GM23338 (cell line): ENCODE measurements around the gene AQP11. TPM values are rescaled to one million over a fixed set of nuclear protein-coding genes. Genes with fewer than 3 reads are reported as not detected.

Experiments
- ATAC-seq: fragments of 200-7000 bp; cut with Tn5 transposase; 3 replicates; pipeline ENCODE4 v1.9.1; 2020
- DNase-seq: peaks from one replicate; pipeline ENCODE4 v3.0.0-alpha.2; 2015; ENCODE audit warnings: low spot score
- H2AFZ ChIP-seq: fragments of 200-600 bp; sonication (generic); 2 replicates; pipeline ENCODE4 v1.8.0; 2016; ENCODE audit warnings: antibody characterized with exemption, mild to moderate bottlenecking, moderate library complexity
- H3F3A ChIP-seq: fragments of 200-600 bp; sonication (generic); replicated peaks from 2 replicates; pipeline ENCODE4 v1.8.0; 2017; ENCODE audit warnings: antibody characterized with exemption, mixed run types, low read depth
- H3K27ac ChIP-seq: fragments of 200-600 bp; sonication (generic); 2 replicates; pipeline ENCODE4 v1.6.1; 2016; ENCODE audit warnings: low read depth
- H3K27me3 ChIP-seq: fragments of 200-600 bp; sonication (generic); 2 replicates; pipeline ENCODE4 v1.8.0; 2016; ENCODE audit warnings: mild to moderate bottlenecking, mixed run types, moderate library complexity; ENCODE audit not compliant: insufficient read depth
- H3K36me3 ChIP-seq: fragments of 200-600 bp; sonication (generic); 2 replicates; pipeline ENCODE4 v1.8.0; 2016; ENCODE audit warnings: mild to moderate bottlenecking; ENCODE audit not compliant: insufficient read depth
- H3K4me1 ChIP-seq: fragments of 200-600 bp; sonication (generic); 2 replicates; pipeline ENCODE4 v1.8.0; 2016; ENCODE audit warnings: mild to moderate bottlenecking, moderate library complexity; ENCODE audit not compliant: insufficient read depth
- H3K4me2 ChIP-seq: fragments of 200-600 bp; sonication (generic); 2 replicates; pipeline ENCODE4 v1.7.1; 2017; ENCODE audit warnings: mixed run types
- H3K4me3 ChIP-seq: fragments of 200-600 bp; sonication (generic); 2 replicates; pipeline ENCODE4 v1.6.1; 2016; ENCODE audit warnings: mixed run types
- H3K79me2 ChIP-seq: fragments of 200-600 bp; sonication (generic); replicated peaks from 2 replicates; pipeline ENCODE4 v1.8.0; 2017; ENCODE audit warnings: mild to moderate bottlenecking; ENCODE audit not compliant: insufficient read depth
- H3K9me2 ChIP-seq: fragments of 200-600 bp; sonication (generic); 2 replicates; pipeline ENCODE4 v1.8.0; 2017; ENCODE audit not compliant: insufficient read depth
- H4K20me1 ChIP-seq: fragments of 200-600 bp; sonication (generic); replicated peaks from 2 replicates; pipeline ENCODE4 v1.8.0; 2017; ENCODE audit warnings: mild to moderate bottlenecking; ENCODE audit not compliant: insufficient read depth
- H3K27ac Mint-ChIP-seq: 2 replicates; pipeline ENCODE4 v1.8.0; 2020; ENCODE audit warnings: inconsistent platforms, mild to moderate bottlenecking, moderate library complexity, mixed read lengths
- H3K27me3 Mint-ChIP-seq: 3 replicates; pipeline ENCODE4 v1.8.0; 2022; ENCODE audit warnings: low read depth, mild to moderate bottlenecking, moderate library complexity, mixed read lengths, inconsistent platforms; ENCODE audit not compliant: insufficient read depth, poor library complexity
- H3K36me3 Mint-ChIP-seq: 3 replicates; pipeline ENCODE4 v1.8.0; 2021; ENCODE audit warnings: low read depth, mild to moderate bottlenecking, inconsistent platforms, moderate library complexity, mixed read lengths
- H3K4me1 Mint-ChIP-seq: 3 replicates; pipeline ENCODE4 v1.8.0; 2020; ENCODE audit warnings: mild to moderate bottlenecking, inconsistent platforms, mixed read lengths
- H3K4me3 Mint-ChIP-seq: 3 replicates; pipeline ENCODE4 v1.8.0; 2021; ENCODE audit warnings: moderate library complexity, mild to moderate bottlenecking, inconsistent platforms, mixed read lengths
- H3K9me3 Mint-ChIP-seq: 3 replicates; pipeline ENCODE4 v1.8.0; 2020; ENCODE audit warnings: moderate library complexity, mild to moderate bottlenecking, inconsistent platforms, mixed read lengths
- EZH2 ChIP-seq: fragments of 200-600 bp; sonication (generic); IDR thresholded peaks from one replicate; pipeline ENCODE4 v1.8.0; 2017; ENCODE audit warnings: antibody characterized with exemption, mild to moderate bottlenecking, low read depth; ENCODE audit not compliant: unreplicated experiment
- EZH2phosphoT487 ChIP-seq: fragments of 200-600 bp; sonication (generic); IDR thresholded peaks from one replicate; pipeline ENCODE4 v1.8.1; 2018; ENCODE audit warnings: antibody characterized with exemption; ENCODE audit not compliant: unreplicated experiment
- JUNB ChIP-seq: IDR thresholded peaks from one replicate; pipeline ENCODE4 v1.6.1; 2016; ENCODE audit warnings: antibody characterized with exemption; ENCODE audit not compliant: unreplicated experiment
- NANOG ChIP-seq: IDR thresholded peaks from 2 replicates; pipeline ENCODE4 v1.6.1; 2016; ENCODE audit warnings: antibody characterized with exemption, borderline replicate concordance
- POLR2AphosphoS5 ChIP-seq: IDR thresholded peaks from 2 replicates; pipeline ENCODE4 v1.6.1; 2016; ENCODE audit warnings: antibody characterized with exemption, low read depth
- ZNF114 ChIP-seq: fragments of 250-450 bp; sonication (Bioruptor Pico); IDR thresholded peaks from 2 replicates; pipeline ENCODE4 v1.5.0; 2020; ENCODE audit warnings: mild to moderate bottlenecking, moderate library complexity
- ZNF331 ChIP-seq: fragments of 250-450 bp; sonication (Bioruptor Pico); IDR thresholded peaks from 2 replicates; pipeline ENCODE4 v1.5.0; 2020; ENCODE audit warnings: low read depth, mild to moderate bottlenecking, moderate library complexity
- polyA plus RNA-seq: library from polyadenylated mRNA; unstranded; fragments of >200 nt; fragmentation: Nextera tagmentation; extraction: Ambion mirVana; gene quantifications from 2 replicates; pipeline ENCODE4 v1.2.1, GENCODE V29; 2016
- total RNA-seq: library from RNA; depleted of rRNA; stranded (reverse); fragments of >200 nt; shearing (Covaris generic); gene quantifications from 2 replicates; pipeline ENCODE4 v1.2.3, GENCODE V29; 2014
- TF ChIP-seq, protein P1 (sequence below): fragments of 250-450 bp; sonication (Bioruptor Pico); IDR thresholded peaks from 2 replicates; pipeline ENCODE4 v1.5.0; 2020; ENCODE audit warnings: mild to moderate bottlenecking, moderate library complexity
- TF ChIP-seq, protein P2 (sequence below), 2 experiments: fragments of 200-600 bp in 1 of 2; sonication (generic) in 1 of 2; conservative IDR thresholded peaks; 2 replicates each; pipeline versions ENCODE4 v1.5.1 to v1.6.1; 2016 to 2017; ENCODE audit warnings: antibody characterized with exemption in 2 of 2, low read depth in 2 of 2, mild to moderate bottlenecking in 2 of 2, moderate library complexity in 1 of 2
- TF ChIP-seq, protein P3 (sequence below): IDR thresholded peaks from one replicate; pipeline ENCODE4 v1.6.1; 2018; ENCODE audit warnings: antibody characterized with exemption; ENCODE audit not compliant: unreplicated experiment

AQP11 gene
- total and polyA plus RNA-seq, 2 experiments from 2014 or later = 1.8 to 3.4 TPM

DNA sequence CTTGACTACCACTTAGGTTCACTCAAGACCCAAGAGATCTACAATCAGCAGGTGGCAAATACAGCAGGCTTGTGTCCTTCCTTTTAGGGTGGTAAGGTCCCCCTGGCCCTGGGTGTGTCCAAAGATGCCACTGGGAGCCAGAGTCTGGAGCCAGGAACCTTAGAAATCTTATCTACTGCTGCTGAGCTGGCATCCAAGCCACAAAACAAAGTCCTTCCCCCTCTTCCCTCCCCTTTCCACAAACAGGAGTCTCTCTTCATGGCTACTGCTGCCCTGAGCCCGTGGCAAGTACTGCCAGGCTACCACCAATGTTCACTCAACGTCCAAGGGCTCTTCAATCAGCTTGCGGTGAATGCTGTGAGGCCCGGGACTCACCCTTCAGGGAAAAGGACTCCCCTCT lies 21.4 kb upstream of the AQP11 start (continued):
- TF ChIP-seq, protein P1, sequence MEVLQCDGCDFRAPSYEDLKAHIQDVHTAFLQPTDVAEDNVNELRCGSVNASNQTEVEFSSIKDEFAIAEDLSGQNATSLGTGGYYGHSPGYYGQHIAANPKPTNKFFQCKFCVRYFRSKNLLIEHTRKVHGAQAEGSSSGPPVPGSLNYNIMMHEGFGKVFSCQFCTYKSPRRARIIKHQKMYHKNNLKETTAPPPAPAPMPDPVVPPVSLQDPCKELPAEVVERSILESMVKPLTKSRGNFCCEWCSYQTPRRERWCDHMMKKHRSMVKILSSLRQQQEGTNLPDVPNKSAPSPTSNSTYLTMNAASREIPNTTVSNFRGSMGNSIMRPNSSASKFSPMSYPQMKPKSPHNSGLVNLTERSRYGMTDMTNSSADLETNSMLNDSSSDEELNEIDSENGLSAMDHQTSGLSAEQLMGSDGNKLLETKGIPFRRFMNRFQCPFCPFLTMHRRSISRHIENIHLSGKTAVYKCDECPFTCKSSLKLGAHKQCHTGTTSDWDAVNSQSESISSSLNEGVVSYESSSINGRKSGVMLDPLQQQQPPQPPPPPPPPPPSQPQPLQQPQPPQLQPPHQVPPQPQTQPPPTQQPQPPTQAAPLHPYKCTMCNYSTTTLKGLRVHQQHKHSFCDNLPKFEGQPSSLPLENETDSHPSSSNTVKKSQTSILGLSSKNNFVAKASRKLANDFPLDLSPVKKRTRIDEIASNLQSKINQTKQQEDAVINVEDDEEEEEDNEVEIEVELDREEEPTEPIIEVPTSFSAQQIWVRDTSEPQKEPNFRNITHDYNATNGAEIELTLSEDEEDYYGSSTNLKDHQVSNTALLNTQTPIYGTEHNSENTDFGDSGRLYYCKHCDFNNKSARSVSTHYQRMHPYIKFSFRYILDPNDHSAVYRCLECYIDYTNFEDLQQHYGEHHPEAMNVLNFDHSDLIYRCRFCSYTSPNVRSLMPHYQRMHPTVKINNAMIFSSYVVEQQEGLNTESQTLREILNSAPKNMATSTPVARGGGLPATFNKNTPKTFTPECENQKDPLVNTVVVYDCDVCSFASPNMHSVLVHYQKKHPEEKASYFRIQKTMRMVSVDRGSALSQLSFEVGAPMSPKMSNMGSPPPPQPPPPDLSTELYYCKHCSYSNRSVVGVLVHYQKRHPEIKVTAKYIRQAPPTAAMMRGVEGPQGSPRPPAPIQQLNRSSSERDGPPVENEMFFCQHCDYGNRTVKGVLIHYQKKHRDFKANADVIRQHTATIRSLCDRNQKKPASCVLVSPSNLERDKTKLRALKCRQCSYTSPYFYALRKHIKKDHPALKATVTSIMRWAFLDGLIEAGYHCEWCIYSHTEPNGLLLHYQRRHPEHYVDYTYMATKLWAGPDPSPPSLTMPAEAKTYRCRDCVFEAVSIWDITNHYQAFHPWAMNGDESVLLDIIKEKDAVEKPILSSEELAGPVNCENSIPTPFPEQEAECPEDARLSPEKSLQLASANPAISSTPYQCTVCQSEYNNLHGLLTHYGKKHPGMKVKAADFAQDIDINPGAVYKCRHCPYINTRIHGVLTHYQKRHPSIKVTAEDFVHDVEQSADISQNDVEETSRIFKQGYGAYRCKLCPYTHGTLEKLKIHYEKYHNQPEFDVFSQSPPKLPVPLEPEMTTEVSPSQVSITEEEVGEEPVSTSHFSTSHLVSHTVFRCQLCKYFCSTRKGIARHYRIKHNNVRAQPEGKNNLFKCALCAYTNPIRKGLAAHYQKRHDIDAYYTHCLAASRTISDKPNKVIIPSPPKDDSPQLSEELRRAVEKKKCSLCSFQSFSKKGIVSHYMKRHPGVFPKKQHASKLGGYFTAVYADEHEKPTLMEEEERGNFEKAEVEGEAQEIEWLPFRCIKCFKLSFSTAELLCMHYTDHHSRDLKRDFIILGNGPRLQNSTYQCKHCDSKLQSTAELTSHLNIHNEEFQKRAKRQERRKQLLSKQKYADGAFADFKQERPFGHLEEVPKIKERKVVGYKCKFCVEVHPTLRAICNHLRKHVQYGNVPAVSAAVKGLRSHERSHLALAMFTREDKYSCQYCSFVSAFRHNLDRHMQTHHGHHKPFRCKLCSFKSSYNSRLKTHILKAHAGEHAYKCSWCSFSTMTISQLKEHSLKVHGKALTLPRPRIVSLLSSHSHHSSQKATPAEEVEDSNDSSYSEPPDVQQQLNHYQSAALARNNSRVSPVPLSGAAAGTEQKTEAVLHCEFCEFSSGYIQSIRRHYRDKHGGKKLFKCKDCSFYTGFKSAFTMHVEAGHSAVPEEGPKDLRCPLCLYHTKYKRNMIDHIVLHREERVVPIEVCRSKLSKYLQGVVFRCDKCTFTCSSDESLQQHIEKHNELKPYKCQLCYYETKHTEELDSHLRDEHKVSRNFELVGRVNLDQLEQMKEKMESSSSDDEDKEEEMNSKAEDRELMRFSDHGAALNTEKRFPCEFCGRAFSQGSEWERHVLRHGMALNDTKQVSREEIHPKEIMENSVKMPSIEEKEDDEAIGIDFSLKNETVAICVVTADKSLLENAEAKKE (CRISPR knock-in tag) = no peak
- TF ChIP-seq ZNF114 = no peak

DNA sequence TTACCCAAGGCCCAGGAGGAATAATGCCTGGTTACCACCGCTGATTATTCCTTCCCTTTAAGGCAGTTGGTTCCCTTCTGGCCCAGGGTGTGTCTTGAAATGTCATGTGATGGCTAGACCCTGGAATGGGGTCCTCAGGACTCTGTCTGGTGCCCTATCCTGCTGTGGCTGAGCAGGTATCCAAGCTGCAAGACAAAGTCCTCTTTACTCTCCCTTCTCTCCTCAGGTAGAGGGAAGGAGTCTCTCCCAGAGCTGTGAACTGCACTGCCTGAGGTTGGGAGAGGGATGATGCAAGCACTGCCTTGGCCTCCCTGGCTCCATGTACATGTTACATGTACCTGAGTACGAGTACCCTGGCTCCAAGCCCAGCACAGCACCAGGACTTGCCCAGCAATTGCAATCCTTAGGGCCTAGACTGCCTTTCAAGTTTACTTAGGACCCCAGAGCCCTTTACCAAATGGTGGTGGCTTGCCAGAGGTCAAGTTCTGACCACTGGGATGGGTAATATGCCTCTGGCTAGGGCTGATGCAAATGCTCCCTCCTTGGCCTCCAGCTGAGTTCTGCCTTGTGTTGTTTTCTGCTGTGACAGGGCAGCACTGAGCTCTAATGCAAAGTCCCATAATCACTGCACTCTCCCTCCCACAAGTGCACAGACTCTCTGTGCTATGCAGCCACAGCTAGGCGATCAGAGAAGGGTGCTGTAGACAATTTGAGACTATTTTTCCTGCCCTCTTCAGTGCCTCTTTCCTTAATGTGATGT lies 20.7 kb upstream of the AQP11 start:
- no peak for DNase-seq
- H3K9me3 Mint-ChIP-seq = peaks cover 3% of the 10 kb centered on the region; the same call in 1 of the 3 replicates
- peak; percentile 29; the same call in 1 of the 3 replicates for ATAC-seq
- TF ChIP-seq EZH2 = no peak
- TF ChIP-seq, protein P2, sequence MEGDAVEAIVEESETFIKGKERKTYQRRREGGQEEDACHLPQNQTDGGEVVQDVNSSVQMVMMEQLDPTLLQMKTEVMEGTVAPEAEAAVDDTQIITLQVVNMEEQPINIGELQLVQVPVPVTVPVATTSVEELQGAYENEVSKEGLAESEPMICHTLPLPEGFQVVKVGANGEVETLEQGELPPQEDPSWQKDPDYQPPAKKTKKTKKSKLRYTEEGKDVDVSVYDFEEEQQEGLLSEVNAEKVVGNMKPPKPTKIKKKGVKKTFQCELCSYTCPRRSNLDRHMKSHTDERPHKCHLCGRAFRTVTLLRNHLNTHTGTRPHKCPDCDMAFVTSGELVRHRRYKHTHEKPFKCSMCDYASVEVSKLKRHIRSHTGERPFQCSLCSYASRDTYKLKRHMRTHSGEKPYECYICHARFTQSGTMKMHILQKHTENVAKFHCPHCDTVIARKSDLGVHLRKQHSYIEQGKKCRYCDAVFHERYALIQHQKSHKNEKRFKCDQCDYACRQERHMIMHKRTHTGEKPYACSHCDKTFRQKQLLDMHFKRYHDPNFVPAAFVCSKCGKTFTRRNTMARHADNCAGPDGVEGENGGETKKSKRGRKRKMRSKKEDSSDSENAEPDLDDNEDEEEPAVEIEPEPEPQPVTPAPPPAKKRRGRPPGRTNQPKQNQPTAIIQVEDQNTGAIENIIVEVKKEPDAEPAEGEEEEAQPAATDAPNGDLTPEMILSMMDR (conservative IDR thresholded peaks at IDR 0.05; ENCODE audit: low read depth in 2 of 2) = no peak
- TF ChIP-seq NANOG = no peak
- no peak for TF ChIP-seq ZNF114
- TF ChIP-seq ZNF331 (CRISPR knock-in tag) = no peak
- TF ChIP-seq EZH2phosphoT487 = no peak
- no peak for TF ChIP-seq POLR2AphosphoS5
- TF ChIP-seq JUNB = no peak
- TF ChIP-seq, protein P3, sequence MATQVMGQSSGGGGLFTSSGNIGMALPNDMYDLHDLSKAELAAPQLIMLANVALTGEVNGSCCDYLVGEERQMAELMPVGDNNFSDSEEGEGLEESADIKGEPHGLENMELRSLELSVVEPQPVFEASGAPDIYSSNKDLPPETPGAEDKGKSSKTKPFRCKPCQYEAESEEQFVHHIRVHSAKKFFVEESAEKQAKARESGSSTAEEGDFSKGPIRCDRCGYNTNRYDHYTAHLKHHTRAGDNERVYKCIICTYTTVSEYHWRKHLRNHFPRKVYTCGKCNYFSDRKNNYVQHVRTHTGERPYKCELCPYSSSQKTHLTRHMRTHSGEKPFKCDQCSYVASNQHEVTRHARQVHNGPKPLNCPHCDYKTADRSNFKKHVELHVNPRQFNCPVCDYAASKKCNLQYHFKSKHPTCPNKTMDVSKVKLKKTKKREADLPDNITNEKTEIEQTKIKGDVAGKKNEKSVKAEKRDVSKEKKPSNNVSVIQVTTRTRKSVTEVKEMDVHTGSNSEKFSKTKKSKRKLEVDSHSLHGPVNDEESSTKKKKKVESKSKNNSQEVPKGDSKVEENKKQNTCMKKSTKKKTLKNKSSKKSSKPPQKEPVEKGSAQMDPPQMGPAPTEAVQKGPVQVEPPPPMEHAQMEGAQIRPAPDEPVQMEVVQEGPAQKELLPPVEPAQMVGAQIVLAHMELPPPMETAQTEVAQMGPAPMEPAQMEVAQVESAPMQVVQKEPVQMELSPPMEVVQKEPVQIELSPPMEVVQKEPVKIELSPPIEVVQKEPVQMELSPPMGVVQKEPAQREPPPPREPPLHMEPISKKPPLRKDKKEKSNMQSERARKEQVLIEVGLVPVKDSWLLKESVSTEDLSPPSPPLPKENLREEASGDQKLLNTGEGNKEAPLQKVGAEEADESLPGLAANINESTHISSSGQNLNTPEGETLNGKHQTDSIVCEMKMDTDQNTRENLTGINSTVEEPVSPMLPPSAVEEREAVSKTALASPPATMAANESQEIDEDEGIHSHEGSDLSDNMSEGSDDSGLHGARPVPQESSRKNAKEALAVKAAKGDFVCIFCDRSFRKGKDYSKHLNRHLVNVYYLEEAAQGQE = no peak

More for the DNA sequence above, 20.7 kb upstream of the AQP11 start:
- Histone ChIP-seq H3K79me2 (no peaks in the 10 kb centered on the region), H2AFZ (peak overlapping the region; percentile 28), H3K27ac (no peak overlapping the region), H3K27me3 (no peaks in the 10 kb centered on the region), H3K36me3 (no peaks in the 10 kb centered on the region), H3K4me3 (no peak overlapping the region), H3K9me2 (peaks cover 5% of the 10 kb centered on the region; the same call in 1 of the 2 replicates), H3F3A (no peaks in the 10 kb centered on the region), H3K4me1 (peaks cover 31% of the 10 kb centered on the region), H4K20me1 (no peaks in the 10 kb centered on the region), H3K4me2 (no peak overlapping the region)
- H3K4me1 Mint-ChIP-seq = peaks cover 36% of the 10 kb centered on the region
- no peak overlapping the region; the same call in 1 of the 2 replicates for H3K27ac Mint-ChIP-seq
- H3K36me3 Mint-ChIP-seq = no peaks in the 10 kb centered on the region
- peaks cover 7% of the 10 kb centered on the region for H3K27me3 Mint-ChIP-seq
- H3K4me3 Mint-ChIP-seq = no peak overlapping the region
